ENCODE data around the gene NINL. TPM values are rescaled to one million over a fixed set of nuclear protein-coding genes. Genes with fewer than 3 reads are reported as not detected.

NINL gene
- total RNA-seq, 3 donors from 2014 or later (not counting 1 experiment from before 2014, with no cell fraction given): 3.1 to 6.9 (median 4.9) TPM

DNA sequence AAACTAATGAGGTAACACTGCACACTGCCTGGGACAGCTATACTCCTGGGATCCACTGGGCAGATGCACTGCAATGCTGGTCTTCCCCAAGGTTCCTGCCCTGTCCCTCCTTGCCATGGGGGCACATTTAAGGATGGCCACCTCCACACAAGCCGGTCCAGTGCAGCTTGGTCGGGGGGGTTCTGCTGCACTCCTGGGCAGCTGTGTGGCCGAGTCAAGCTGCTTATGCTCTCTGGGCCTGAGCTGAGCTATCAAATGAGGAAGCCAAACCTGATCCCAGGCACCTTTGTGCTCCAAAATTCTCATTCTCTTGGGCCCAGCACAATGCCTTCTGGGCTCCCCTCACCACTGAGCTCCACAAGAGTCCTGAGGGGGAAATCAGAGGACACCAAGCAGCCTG lies 37.3 kb downstream of the NINL start:
- Mint-ChIP-seq H3K27ac (peak overlapping the region; percentile 85 to 89), H3K9me3 (no peaks in the 10 kb centered on the region), H3K27me3 (ENCODE audit: low read depth in 2 of 2) (no peaks in the 10 kb centered on the region), H3K4me1 (peaks cover 18 to 51% of the 10 kb centered on the region in 2 donors), H3K4me3 (no peak overlapping the region), H3K36me3 (no peaks in the 10 kb centered on the region)
- 54% methylated on average over 3 of the region's 3 CpGs for WGBS (ENCODE audit: insufficient coverage)
- peaks cover 9% of the 10 kb centered on the region for H3K9me3 ChIP-seq (ENCODE audit: control insufficient read depth, insufficient read depth, low read length)
- H3K4me1 ChIP-seq (ENCODE audit: control insufficient read depth, insufficient read depth, low read length): peaks cover 18% of the 10 kb centered on the region
- no peaks in the 10 kb centered on the region for H3K27me3 ChIP-seq (ENCODE audit: control insufficient read depth, insufficient read depth, low read length)
- peak overlapping the region; percentile 87 for H3K27ac ChIP-seq (ENCODE audit: low read length)
- no peak overlapping the region for H3K4me3 ChIP-seq (ENCODE audit: low read length)
- intact Hi-C loops (cut with micrococcal nuclease): no loop called here
- TF ChIP-seq, protein P1, sequence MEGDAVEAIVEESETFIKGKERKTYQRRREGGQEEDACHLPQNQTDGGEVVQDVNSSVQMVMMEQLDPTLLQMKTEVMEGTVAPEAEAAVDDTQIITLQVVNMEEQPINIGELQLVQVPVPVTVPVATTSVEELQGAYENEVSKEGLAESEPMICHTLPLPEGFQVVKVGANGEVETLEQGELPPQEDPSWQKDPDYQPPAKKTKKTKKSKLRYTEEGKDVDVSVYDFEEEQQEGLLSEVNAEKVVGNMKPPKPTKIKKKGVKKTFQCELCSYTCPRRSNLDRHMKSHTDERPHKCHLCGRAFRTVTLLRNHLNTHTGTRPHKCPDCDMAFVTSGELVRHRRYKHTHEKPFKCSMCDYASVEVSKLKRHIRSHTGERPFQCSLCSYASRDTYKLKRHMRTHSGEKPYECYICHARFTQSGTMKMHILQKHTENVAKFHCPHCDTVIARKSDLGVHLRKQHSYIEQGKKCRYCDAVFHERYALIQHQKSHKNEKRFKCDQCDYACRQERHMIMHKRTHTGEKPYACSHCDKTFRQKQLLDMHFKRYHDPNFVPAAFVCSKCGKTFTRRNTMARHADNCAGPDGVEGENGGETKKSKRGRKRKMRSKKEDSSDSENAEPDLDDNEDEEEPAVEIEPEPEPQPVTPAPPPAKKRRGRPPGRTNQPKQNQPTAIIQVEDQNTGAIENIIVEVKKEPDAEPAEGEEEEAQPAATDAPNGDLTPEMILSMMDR (IDR thresholded peaks at IDR 0.05): no peak
- H3K36me3 ChIP-seq (ENCODE audit: control insufficient read depth, insufficient read depth, low read length): no peaks in the 10 kb centered on the region
- DNase-seq (no peak), ATAC-seq (peak in 2 of 3 donors; percentile 20 to 36)

DNA sequence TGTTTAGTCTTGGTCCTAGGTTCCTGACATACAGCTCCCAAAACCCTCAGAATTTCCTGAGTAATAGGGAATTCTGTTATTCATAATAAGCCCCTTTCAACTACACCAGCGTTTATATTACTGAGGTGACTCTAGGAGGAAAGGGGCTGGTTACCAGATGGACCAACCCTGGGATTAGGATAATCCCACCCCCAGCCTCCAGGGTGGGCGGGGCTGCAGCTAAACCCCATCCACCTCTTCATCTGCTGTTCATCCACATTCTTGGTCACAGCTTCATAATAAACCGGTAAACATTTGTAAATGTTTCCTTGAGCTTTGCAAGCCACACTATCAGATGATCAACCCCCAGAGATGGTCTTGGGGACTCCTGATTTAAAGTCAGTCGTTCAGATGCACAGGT lies 38.3 kb downstream of the NINL start:
- no peaks in the 10 kb centered on the region for H3K36me3 ChIP-seq (ENCODE audit: control insufficient read depth, insufficient read depth, low read length)
- peaks cover 9% of the 10 kb centered on the region for H3K9me3 ChIP-seq (ENCODE audit: control insufficient read depth, insufficient read depth, low read length)
- WGBS (ENCODE audit: insufficient coverage): 48% methylated on average over 3 of the region's 4 CpGs
- Mint-ChIP-seq H3K9me3 (no peaks in the 10 kb centered on the region), H3K4me3 (no peak overlapping the region), H3K36me3 (no peaks in the 10 kb centered on the region), H3K27me3 (ENCODE audit: low read depth in 2 of 2) (no peaks in the 10 kb centered on the region), H3K4me1 (peaks cover 18 to 54% of the 10 kb centered on the region in 2 donors), H3K27ac (peak overlapping the region; percentile 18 to 89)
- DNase-seq (no peak), ATAC-seq (no peak)
- intact Hi-C loops (cut with micrococcal nuclease): no loop called here
- H3K4me3 ChIP-seq (ENCODE audit: low read length): no peak overlapping the region
- H3K4me1 ChIP-seq (ENCODE audit: control insufficient read depth, insufficient read depth, low read length): peaks cover 18% of the 10 kb centered on the region
- no peak overlapping the region for H3K27ac ChIP-seq (ENCODE audit: low read length)
- H3K27me3 ChIP-seq (ENCODE audit: control insufficient read depth, insufficient read depth, low read length): no peaks in the 10 kb centered on the region
- TF ChIP-seq, protein P1 (IDR thresholded peaks at IDR 0.05): no peak

DNA sequence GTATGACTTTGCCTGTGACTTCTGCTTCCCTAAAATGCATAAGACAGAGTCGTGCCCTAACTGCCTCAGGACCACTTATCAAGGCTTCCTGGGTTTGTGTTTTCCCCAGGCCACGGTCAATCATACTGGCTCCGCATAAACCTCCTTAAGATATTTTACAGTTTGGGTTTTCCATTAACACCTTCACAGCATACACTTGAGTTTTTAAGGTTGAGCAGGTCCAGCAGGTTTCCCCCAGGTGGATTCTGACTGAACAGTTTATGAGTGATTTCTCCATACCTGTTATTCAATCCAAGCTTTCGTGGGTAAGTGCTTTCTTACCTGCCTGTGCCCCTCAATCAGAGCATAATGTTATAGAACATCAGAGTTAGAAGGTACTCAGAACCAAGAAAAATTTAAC lies 39.3 kb downstream of the NINL start:
- TF ChIP-seq, protein P1 (IDR thresholded peaks at IDR 0.05): no peak
- H3K36me3 Mint-ChIP-seq: no peaks in the 10 kb centered on the region
- no peak for ATAC-seq
- Histone ChIP-seq H3K36me3 (ENCODE audit: control insufficient read depth, insufficient read depth, low read length) (no peaks in the 10 kb centered on the region), H3K27me3 (ENCODE audit: control insufficient read depth, insufficient read depth, low read length) (no peaks in the 10 kb centered on the region), H3K9me3 (ENCODE audit: control insufficient read depth, insufficient read depth, low read length) (peaks cover 9% of the 10 kb centered on the region), H3K4me1 (ENCODE audit: control insufficient read depth, insufficient read depth, low read length) (peaks cover 18% of the 10 kb centered on the region), H3K27ac (ENCODE audit: low read length) (no peak overlapping the region), H3K4me3 (ENCODE audit: low read length) (no peak overlapping the region)
- WGBS (ENCODE audit: insufficient coverage): 65% methylated on average over 4 of the region's 4 CpGs
- H3K4me3 Mint-ChIP-seq: no peak overlapping the region
- no peaks in the 10 kb centered on the region for H3K27me3 Mint-ChIP-seq (ENCODE audit: low read depth in 2 of 2)
- peak overlapping the region; percentile 13 to 53 for H3K27ac Mint-ChIP-seq
- peaks cover 18 to 52% of the 10 kb centered on the region in 2 donors for H3K4me1 Mint-ChIP-seq
- no peak for DNase-seq
- no peaks in the 10 kb centered on the region for H3K9me3 Mint-ChIP-seq
- intact Hi-C loops (cut with micrococcal nuclease): no loop called here

DNA sequence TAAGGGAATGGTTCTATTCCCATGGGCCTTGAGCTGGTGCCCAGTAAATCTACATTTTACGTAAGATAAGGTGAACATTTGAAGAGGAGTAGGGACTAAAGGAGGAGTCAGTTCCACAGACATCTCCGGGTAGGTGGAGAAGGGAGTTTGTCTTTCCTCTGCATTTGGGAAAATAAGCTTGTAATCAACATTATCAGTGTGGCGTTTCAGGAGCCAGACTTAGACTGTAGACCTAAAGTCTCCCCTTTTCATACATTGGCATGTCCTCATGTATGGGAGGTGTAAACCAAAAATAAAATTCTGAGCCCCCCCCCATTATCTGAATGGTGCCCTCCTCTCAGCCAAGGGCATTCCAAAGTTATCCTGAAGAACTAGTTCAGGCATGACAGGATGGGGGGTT lies 40.2 kb downstream of the NINL start:
- WGBS (ENCODE audit: insufficient coverage): 95% methylated on average over 3 of the region's 3 CpGs
- peaks cover 9% of the 10 kb centered on the region for H3K9me3 ChIP-seq (ENCODE audit: control insufficient read depth, insufficient read depth, low read length)
- DNase-seq (no peak), ATAC-seq (no peak)
- Mint-ChIP-seq H3K4me3 (no peak overlapping the region), H3K9me3 (no peaks in the 10 kb centered on the region), H3K27ac (peak overlapping the region; percentile 23 to 50), H3K4me1 (peaks cover 16 to 44% of the 10 kb centered on the region in 2 donors), H3K27me3 (ENCODE audit: low read depth in 2 of 2) (no peaks in the 10 kb centered on the region), H3K36me3 (no peaks in the 10 kb centered on the region)
- H3K4me1 ChIP-seq (ENCODE audit: control insufficient read depth, insufficient read depth, low read length): peaks cover 18% of the 10 kb centered on the region
- TF ChIP-seq, protein P1 (IDR thresholded peaks at IDR 0.05): no peak
- no peak overlapping the region for H3K27ac ChIP-seq (ENCODE audit: low read length)
- intact Hi-C loops (cut with micrococcal nuclease): no loop called here
- H3K27me3 ChIP-seq (ENCODE audit: control insufficient read depth, insufficient read depth, low read length): no peaks in the 10 kb centered on the region
- no peaks in the 10 kb centered on the region for H3K36me3 ChIP-seq (ENCODE audit: control insufficient read depth, insufficient read depth, low read length)
- no peak overlapping the region for H3K4me3 ChIP-seq (ENCODE audit: low read length)
